HepG2 (cell line): ENCODE data around the gene TWIST2. TPM values are rescaled to one million over a fixed set of nuclear protein-coding genes. Genes with fewer than 3 reads are reported as not detected.

Source experiments
- ATAC-seq: fragments of 200-7000 bp; cut with Tn5 transposase; 3 replicates; pipeline ENCODE4 v1.9.1; 2020; ENCODE audit warnings: mild to moderate bottlenecking, moderate library complexity
- BruUV-seq: library from RNA; stranded (reverse); fragments of 400-500 nt; replicated peaks from 2 replicates; lab custom pipeline; 2021; lab: Mats Ljungman, UMichigan
- CTCF ChIA-PET: fragments of 300-600 bp; formaldehyde crosslinking; extraction: SDS; loops from one replicate; lab custom pipeline; 2021; ENCODE audit warnings: low total read pairs, inconsistent platforms, low intra/inter-chr PET ratio; lab: Yijun Ruan, JAX
- POLR2A ChIA-PET: fragments of 350-600 bp; sonication (Branson Sonifier 250); formaldehyde crosslinking; loops from one replicate; lab custom pipeline; 2020; ENCODE audit warnings: antibody characterized with exemption, inconsistent platforms; lab: Yijun Ruan, JAX
- DNase-seq: peaks from one replicate; pipeline ENCODE4 v3.0.0-alpha.2; 2015; ENCODE audit warnings: low spot score
- FAIRE-seq: peaks from 3 replicates; lab custom pipeline; 2011; peaks lifted over from hg19 to GRCh38; lab: Jason Lieb, UNC
- H2AFZ ChIP-seq: one replicate; pipeline ENCODE4 v1.6.1; 2011; ENCODE audit warnings: low read length, inconsistent platforms
- H3K27ac ChIP-seq: fragments of 300-600 bp; 3 replicates; pipeline ENCODE4 v1.8.0; 2011; ENCODE audit warnings: mixed run types, mild to moderate bottlenecking, mixed read lengths, low read length, inconsistent platforms; ENCODE audit not compliant: insufficient read depth; ENCODE audit errors: extremely low read length
- H3K27me3 ChIP-seq, 2 experiments: fragments of 200-600 bp in 1 of 2; 2 replicates in 1 of 2; 3 replicates in 1 of 2; pipeline versions ENCODE4 v1.6.0 to v1.8.0; 2011; ENCODE audit warnings: low read length in 2 of 2, mild to moderate bottlenecking in 2 of 2, moderate library complexity in 2 of 2, inconsistent platforms in 1 of 2; ENCODE audit not compliant: insufficient read depth in 2 of 2, control insufficient read depth in 1 of 2
- H3K36me3 ChIP-seq, 2 experiments: fragments of 200-600 bp in 1 of 2; replicated peaks in 1 of 2; 2 replicates in 1 of 2; 3 replicates in 1 of 2; pipeline versions ENCODE4 v1.5.1 to v1.8.0; 2011; ENCODE audit warnings: low read length in 2 of 2, inconsistent platforms in 1 of 2; ENCODE audit not compliant: insufficient read depth in 2 of 2, control insufficient read depth in 1 of 2
- H3K4me1 ChIP-seq: 2 replicates; pipeline ENCODE4 v1.5.1; 2012; ENCODE audit warnings: low read length, inconsistent platforms; ENCODE audit not compliant: insufficient read depth
- H3K4me2 ChIP-seq: 2 replicates; pipeline ENCODE4 v1.6.0; 2011; ENCODE audit warnings: low read depth, low read length, inconsistent platforms
- H3K4me3 ChIP-seq, 3 experiments: fragments of 200-600 bp in 1 of 3; sonication (generic), shearing (Covaris generic) in 1 of 3; replicated peaks in 1 of 3; 2 replicates each; pipeline ENCODE4 v1.5.1; 2011 to 2016; ENCODE audit warnings: low read length in 3 of 3, inconsistent platforms in 2 of 3, low read depth in 2 of 3, mild to moderate bottlenecking in 2 of 3, control low read depth in 1 of 3, mixed read lengths in 1 of 3; ENCODE audit not compliant: insufficient read depth in 1 of 3
- H3K79me2 ChIP-seq: one replicate; pipeline ENCODE4 v1.6.1; 2011; ENCODE audit warnings: low read length, inconsistent platforms; ENCODE audit not compliant: insufficient read depth
- H3K9ac ChIP-seq: 2 replicates; pipeline ENCODE4 v1.6.0; 2011; ENCODE audit warnings: mild to moderate bottlenecking, low read depth, low read length, inconsistent platforms; ENCODE audit not compliant: insufficient read depth
- H3K9me3 ChIP-seq: 2 replicates; pipeline ENCODE4 v1.5.1; 2012; ENCODE audit warnings: mild to moderate bottlenecking, low read length
- H4K20me1 ChIP-seq: 2 replicates; pipeline ENCODE4 v1.6.0; 2011; ENCODE audit warnings: inconsistent platforms, mild to moderate bottlenecking, low read length, moderate library complexity; ENCODE audit not compliant: insufficient read depth
- ELF1 ChIP-seq: sonication (generic); formaldehyde crosslinking; IDR thresholded peaks from 2 replicates; pipeline ENCODE4 v1.4.0; 2020; ENCODE audit warnings: missing genetic modification reagents
- NCOA1 ChIP-seq: sonication (generic); formaldehyde crosslinking; IDR thresholded peaks from 2 replicates; pipeline ENCODE4 v1.9.0; 2021; ENCODE audit warnings: missing genetic modification reagents
- NR3C1 ChIP-seq: sonication (generic); formaldehyde crosslinking; IDR thresholded peaks from 2 replicates; pipeline ENCODE4 v1.4.0; 2020; ENCODE audit warnings: missing genetic modification reagents
- RERE ChIP-seq: IDR thresholded peaks from 2 replicates; pipeline ENCODE4 v1.6.1; 2016; ENCODE audit warnings: low read depth, missing genetic modification reagents, missing compliant biosample characterization
- SATB2 ChIP-seq: sonication (generic); formaldehyde crosslinking; IDR thresholded peaks from 2 replicates; pipeline ENCODE4 v1.5.0; 2020; ENCODE audit warnings: missing genetic modification reagents
- SKIL ChIP-seq: sonication (generic); formaldehyde crosslinking; IDR thresholded peaks from 2 replicates; pipeline ENCODE4 v1.8.0; 2022; ENCODE audit warnings: missing genetic modification reagents, mild to moderate bottlenecking, moderate library complexity, borderline replicate concordance
- ZMYM4 ChIP-seq: sonication (generic); formaldehyde crosslinking; IDR thresholded peaks from 2 replicates; pipeline ENCODE4 v1.8.1; 2023; ENCODE audit warnings: mild to moderate bottlenecking, missing genetic modification reagents
- ZNF18 ChIP-seq: sonication (generic); formaldehyde crosslinking; IDR thresholded peaks from 2 replicates; pipeline ENCODE4 v1.8.0; 2022; ENCODE audit warnings: mild to moderate bottlenecking, missing genetic modification reagents; ENCODE audit not compliant: insufficient replicate concordance
- ZNF44 ChIP-seq: sonication (generic); formaldehyde crosslinking; IDR thresholded peaks from 2 replicates; pipeline ENCODE4 v1.5.1; 2020; ENCODE audit warnings: mild to moderate bottlenecking, missing genetic modification reagents
- ZNF709 ChIP-seq: sonication (generic); formaldehyde crosslinking; IDR thresholded peaks from 2 replicates; pipeline ENCODE4 v1.5.0; 2020; ENCODE audit warnings: mild to moderate bottlenecking, missing genetic modification reagents
- WGBS: methylation state at CpG from one replicate; pipeline ENCODE4 v1.1.6; 2017; ENCODE audit warnings: low lambda C conversion rate; 5-methylcytosine and 5-hydroxymethylcytosine counted together
- in situ Hi-C: cut with HindIII; loops from 2 replicates; pipeline ENCODE4 v1.10.0; 2017; ENCODE audit warnings: low pct_unique_long_range_greater_than_20kb; ENCODE audit not compliant: extremely low pct_ligation_motif_present
- intact Hi-C: fragments of 100-400 bp; cut with micrococcal nuclease; formaldehyde crosslinking; loops from one replicate; pipeline ENCODE4 v1.10.0; 2022; ENCODE audit not compliant: unreplicated experiment
- polyA plus RNA-seq, 8 experiments: library from polyadenylated mRNA; depleted of rRNA in 3 of 8; stranded (reverse) in 7 of 8; unstranded in 1 of 8; fragments of >200 nt; fragmentation: Illumina TruSeq in 4 of 8; extraction: Trizol in 4 of 8; gene quantifications; 2 replicates each; pipeline versions ENCODE4 v1.2.1 to v1.2.3, GENCODE V29; 2011 to 2016; ENCODE audit warnings: low read depth in 4 of 8, missing spikeins in 1 of 8, mixed read lengths in 1 of 8; ENCODE audit not compliant: insufficient read depth in 1 of 8
- total RNA-seq, 5 experiments: library from RNA; depleted of rRNA; stranded (reverse); fragments of >200 nt; fragmentation: Illumina TruSeq; extraction: Trizol; gene quantifications; 2 replicates each; pipeline ENCODE4 v1.2.3, GENCODE V29; 2016; ENCODE audit warnings: low read depth in 1 of 5

Gene TWIST2
- total and polyA plus RNA-seq, 2 of the 13 experiments (the other 11 are each of a cell fraction or from before 2014, with no cell fraction given): 0.08 to 0.11 TPM

- in situ Hi-C loops: no loop called here
- ATAC-seq: no peak
- Histone ChIP-seq H3K4me3 (no peak overlapping the region), H4K20me1 (no peaks in the 10 kb centered on the region), H3K36me3 (no peaks in the 10 kb centered on the region), H2AFZ (no peak overlapping the region), H3K27ac (no peak overlapping the region), H3K4me2 (no peak overlapping the region), H3K27me3 (peaks cover 11 to 80% of the 10 kb centered on the region in 2 experiments; a peak in 4 of 5 replicates), H3K9ac (no peak overlapping the region), H3K9me3 (no peaks in the 10 kb centered on the region), H3K79me2 (no peaks in the 10 kb centered on the region), H3K4me1 (no peaks in the 10 kb centered on the region; the same call in 1 of the 2 replicates)
- FAIRE-seq: no peak
- no TSS peak for BruUV-seq
- POLR2A ChIA-PET: no interaction called here
- CTCF ChIA-PET: no interaction called here
- 7% methylated on average over 2 of the region's 2 CpGs for WGBS
- TF ChIP-seq SATB2 (no peak), ZNF18 (CRISPR knock-in tag) (no peak), ZNF709 (CRISPR knock-in tag) (no peak), NR3C1 (CRISPR knock-in tag) (no peak), NCOA1 (CRISPR knock-in tag) (no peak), ZMYM4 (CRISPR knock-in tag) (no peak)
- DNase-seq: no peak
- intact Hi-C loops: no loop called here
Observed at GRCh38 chr2:238850091-238850490, 2.2 kb downstream of the TWIST2 start.

- H3K27me3 ChIP-seq: peaks cover 8 to 83% of the 10 kb centered on the region in 2 experiments; a peak in 4 of 5 replicates
- CTCF ChIA-PET: no interaction called here
- DNase-seq: no peak
Observed at GRCh38 chr2:238851026-238851425, 3.1 kb downstream of the TWIST2 start.

More at GRCh38 chr2:238851026-238851425, 3.1 kb downstream of the TWIST2 start:
- FAIRE-seq: no peak
- Histone ChIP-seq H3K36me3 (no peaks in the 10 kb centered on the region), H3K27ac (no peak overlapping the region), H3K79me2 (no peaks in the 10 kb centered on the region), H3K4me3 (no peak overlapping the region), H3K4me1 (no peaks in the 10 kb centered on the region; the same call in 1 of the 2 replicates), H3K4me2 (no peak overlapping the region), H4K20me1 (no peaks in the 10 kb centered on the region), H2AFZ (no peak overlapping the region), H3K9ac (no peak overlapping the region), H3K9me3 (no peaks in the 10 kb centered on the region)
- ATAC-seq: no peak
- 4% methylated on average over 5 of the region's 5 CpGs for WGBS
- in situ Hi-C loops: no loop called here
- POLR2A ChIA-PET: no interaction called here
- TF ChIP-seq ZNF44 (CRISPR knock-in tag): no peak
- TF ChIP-seq ELF1 (CRISPR knock-in tag): no peak
- TF ChIP-seq SKIL: no peak
- TF ChIP-seq RERE: no peak
- BruUV-seq: no TSS peak
- intact Hi-C loops: no loop called here
